Neural cell (in vitro differentiated cells): ENCODE measurements around the gene RRBP1. TPM values are rescaled to one million over a fixed set of nuclear protein-coding genes. Genes with fewer than 3 reads are reported as not detected.

Experiments
- H2AFZ ChIP-seq: fragments of 200-600, 300-800 bp; sonication (generic), shearing (Covaris generic); 2 replicates; pipeline ENCODE4 v1.6.0; 2014; ENCODE audit warnings: low read depth, mild to moderate bottlenecking, antibody characterized with exemption, low read length, moderate library complexity
- H3F3A ChIP-seq: fragments of 200-600 bp; shearing (Covaris generic); 2 replicates; pipeline ENCODE4 v1.6.1; 2016; ENCODE audit warnings: mild to moderate bottlenecking, moderate library complexity, mixed read lengths, antibody characterized with exemption, low read length; ENCODE audit not compliant: insufficient read depth, poor library complexity, severe bottlenecking
- H3K27ac ChIP-seq: fragments of 200-600, 300-800 bp; sonication (generic), shearing (Covaris generic); 2 replicates; pipeline ENCODE4 v1.5.1; 2014; ENCODE audit warnings: mild to moderate bottlenecking, low read length, moderate library complexity
- H3K27me3 ChIP-seq: fragments of 300-800, 200-600 bp; sonication (generic), shearing (Covaris generic); 2 replicates; pipeline ENCODE4 v1.6.0; 2014; ENCODE audit warnings: mild to moderate bottlenecking, low read depth, low read length, moderate library complexity; ENCODE audit not compliant: insufficient read depth
- H3K36me3 ChIP-seq: fragments of 300-800, 200-600 bp; sonication (generic), shearing (Covaris generic); 2 replicates; pipeline ENCODE4 v1.5.1; 2014; ENCODE audit warnings: mild to moderate bottlenecking, antibody characterized with exemption, low read length, moderate library complexity; ENCODE audit not compliant: insufficient read depth
- H3K4me2 ChIP-seq: fragments of 300-800, 200-600 bp; sonication (generic), shearing (Covaris generic); 2 replicates; pipeline ENCODE4 v1.6.0; 2014; ENCODE audit warnings: mild to moderate bottlenecking, low read length
- H3K4me3 ChIP-seq: fragments of 300-800, 200-600 bp; sonication (generic), shearing (Covaris generic); 2 replicates; pipeline ENCODE4 v1.5.1; 2014; ENCODE audit warnings: mild to moderate bottlenecking, low read length, moderate library complexity
- H3K79me2 ChIP-seq: fragments of 200-600 bp; shearing (Covaris generic); replicated peaks from 2 replicates; pipeline ENCODE4 v1.6.0; 2014; ENCODE audit warnings: mild to moderate bottlenecking, low read length, moderate library complexity; ENCODE audit not compliant: insufficient read depth
- H3K9ac ChIP-seq: fragments of 300-800, 200-600 bp; sonication (generic), shearing (Covaris generic); 2 replicates; pipeline ENCODE4 v1.6.1; 2016; ENCODE audit warnings: mild to moderate bottlenecking, low read length, mixed read lengths
- H3K9me2 ChIP-seq: fragments of 200-600 bp; shearing (Covaris generic); 2 replicates; pipeline ENCODE4 v1.6.1; 2016; ENCODE audit warnings: mild to moderate bottlenecking, low read length, mixed read lengths; ENCODE audit not compliant: insufficient read depth
- H3K9me3 ChIP-seq: fragments of 200-600, 300-800 bp; sonication (generic), shearing (Covaris generic); 2 replicates; pipeline ENCODE4 v1.6.1; 2016; ENCODE audit warnings: mild to moderate bottlenecking, mixed run types, low read length, moderate library complexity, mixed read lengths
- H4K20me1 ChIP-seq: fragments of 200-600 bp; shearing (Covaris generic); 2 replicates; pipeline ENCODE4 v1.6.1; 2016; ENCODE audit warnings: mild to moderate bottlenecking, mixed run types; ENCODE audit not compliant: insufficient read depth
- CTCF ChIP-seq: fragments of 450-650 bp; IDR thresholded peaks from 2 replicates; pipeline ENCODE4 v1.5.1; 2014; ENCODE audit warnings: antibody characterized with exemption, mild to moderate bottlenecking, moderate library complexity; ENCODE audit not compliant: poor library complexity, severe bottlenecking
- EP300 ChIP-seq: fragments of 450-650 bp; conservative IDR thresholded peaks from 2 replicates; pipeline ENCODE4 v1.6.1; 2014; ENCODE audit warnings: antibody characterized with exemption, mild to moderate bottlenecking, moderate library complexity; ENCODE audit not compliant: poor library complexity, severe bottlenecking
- EZH2 ChIP-seq: fragments of 200-600, 300-800 bp; shearing (Covaris generic), sonication (generic); IDR thresholded peaks from 2 replicates; pipeline ENCODE4 v1.6.1; 2014; ENCODE audit warnings: antibody characterized with exemption, low read length, borderline replicate concordance, mild to moderate bottlenecking; ENCODE audit not compliant: insufficient read depth, poor library complexity, severe bottlenecking
- MXI1 ChIP-seq: fragments of 450-650 bp; conservative IDR thresholded peaks from 2 replicates; pipeline ENCODE4 v1.6.1; 2014; ENCODE audit warnings: antibody characterized with exemption, mild to moderate bottlenecking; ENCODE audit not compliant: poor library complexity, severe bottlenecking
- POLR2AphosphoS5 ChIP-seq: IDR thresholded peaks from 2 replicates; pipeline ENCODE4 v1.6.1; 2012
- RAD21 ChIP-seq: fragments of 450-650 bp; conservative IDR thresholded peaks from 2 replicates; pipeline ENCODE4 v1.6.1; 2014; ENCODE audit warnings: antibody characterized with exemption, mild to moderate bottlenecking, moderate library complexity
- REST ChIP-seq: IDR thresholded peaks from 2 replicates; pipeline ENCODE4 v1.6.1; 2012; ENCODE audit warnings: borderline replicate concordance
- SMC3 ChIP-seq: fragments of 450-650 bp; conservative IDR thresholded peaks from 2 replicates; pipeline ENCODE4 v1.6.1; 2014; ENCODE audit warnings: antibody characterized with exemption, mild to moderate bottlenecking, moderate library complexity; ENCODE audit not compliant: poor library complexity
- TAF1 ChIP-seq: IDR thresholded peaks from 2 replicates; pipeline ENCODE4 v1.6.1; 2012; ENCODE audit warnings: low read depth
- polyA plus RNA-seq: library from polyadenylated mRNA; depleted of rRNA; stranded (reverse); fragments of >200 nt; gene quantifications from 2 replicates; pipeline ENCODE4 v1.2.3, GENCODE V29; 2014

RRBP1 gene
- polyA plus RNA-seq, 1 donor from 2014 or later, result 2.2 TPM

DNA sequence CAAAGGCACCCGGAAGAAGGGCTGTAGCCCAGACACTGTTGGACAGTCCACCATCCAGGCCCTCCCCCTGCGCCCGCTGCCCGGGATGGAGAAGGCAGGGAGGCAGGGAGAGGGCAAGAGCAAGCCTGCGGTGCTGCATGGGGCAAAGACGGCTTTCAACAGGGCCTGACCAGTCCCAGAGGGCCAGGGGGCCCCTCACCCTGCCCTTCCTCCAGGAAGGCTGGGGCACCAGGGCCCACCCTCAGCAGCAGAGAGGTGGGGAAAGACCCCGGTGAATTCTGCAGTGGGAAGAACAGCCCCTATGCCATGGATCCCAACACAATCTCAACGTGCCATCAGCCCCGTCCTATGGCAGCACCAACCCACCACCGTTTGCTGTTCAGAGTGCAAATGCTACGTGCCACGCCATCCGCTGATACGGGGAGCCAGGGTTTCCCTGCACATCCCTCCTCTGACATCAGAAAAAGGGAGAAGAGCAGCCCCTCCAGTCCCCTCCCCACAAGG lies 41.1 kb downstream of the RRBP1 start:
- Histone ChIP-seq H2AFZ (no peak overlapping the region), H3K4me3 (no peak overlapping the region), H3K36me3 (no peaks in the 10 kb centered on the region), H3K79me2 (no peaks in the 10 kb centered on the region), H3K4me2 (no peak overlapping the region), H3K9ac (no peak overlapping the region), H4K20me1 (no peaks in the 10 kb centered on the region), H3K9me3 (no peaks in the 10 kb centered on the region), H3K27me3 (peaks cover 21% of the 10 kb centered on the region), H3F3A (no peaks in the 10 kb centered on the region), H3K9me2 (no peaks in the 10 kb centered on the region), H3K27ac (no peak overlapping the region)
- TF ChIP-seq EZH2 (no peak), CTCF (no peak), REST (no peak), EP300 (no peak), RAD21 (no peak), TAF1 (no peak), POLR2AphosphoS5 (no peak), SMC3 (no peak)

DNA sequence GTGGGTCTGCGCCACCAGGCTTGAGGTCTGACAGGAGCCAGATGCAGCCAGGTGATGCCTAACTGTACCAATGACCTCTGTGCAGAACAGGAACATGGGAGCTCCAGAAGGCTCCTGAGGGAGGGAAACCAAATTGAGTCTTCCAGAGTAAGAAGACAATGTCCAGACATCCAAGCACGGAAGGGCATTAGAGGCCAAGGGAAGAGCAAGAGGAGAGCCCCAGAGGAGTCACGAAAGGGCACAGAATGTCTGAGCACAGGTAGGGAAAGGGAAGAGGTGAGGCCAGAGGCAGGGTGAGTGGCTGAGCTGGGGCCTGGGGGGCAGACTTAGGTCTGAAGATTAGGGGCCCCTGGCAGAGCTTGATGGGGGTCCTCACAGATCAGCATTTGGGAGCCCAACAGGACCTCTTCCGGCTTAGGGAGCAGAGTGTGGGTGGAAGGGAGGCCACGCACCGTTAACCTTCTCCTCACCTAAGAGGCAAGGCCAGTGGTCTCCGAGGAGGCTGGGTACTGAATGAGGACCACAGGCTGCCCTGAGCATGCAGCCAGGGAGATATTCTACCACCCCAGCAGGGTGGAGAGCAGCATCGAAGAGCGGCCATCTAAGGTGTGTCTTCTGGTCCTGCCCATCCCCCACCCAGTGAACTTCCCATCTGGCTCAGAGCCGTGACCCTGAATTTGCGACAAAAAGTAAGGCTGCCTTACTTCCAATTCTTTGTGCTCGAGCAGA lies 41.7 kb downstream of the RRBP1 start:
- Histone ChIP-seq H3K27ac (no peak overlapping the region), H3K9me2 (no peaks in the 10 kb centered on the region), H3K4me2 (no peak overlapping the region), H3K9me3 (no peaks in the 10 kb centered on the region), H3K79me2 (no peaks in the 10 kb centered on the region), H3F3A (no peaks in the 10 kb centered on the region), H3K9ac (no peak overlapping the region), H3K36me3 (no peaks in the 10 kb centered on the region), H2AFZ (no peak overlapping the region), H3K4me3 (no peak overlapping the region), H3K27me3 (peaks cover 16% of the 10 kb centered on the region), H4K20me1 (no peaks in the 10 kb centered on the region)
- TF ChIP-seq MXI1 (no peak), RAD21 (no peak), SMC3 (no peak), REST (no peak), EP300 (no peak), EZH2 (no peak), TAF1 (no peak)
